Measurements from ENCODE around the gene AHCYL2. TPM values are rescaled to one million over a fixed set of nuclear protein-coding genes. Genes with fewer than 3 reads are reported as not detected.

Gene AHCYL2
- total RNA-seq, 1 experiment from 2014 or later = 20.2 TPM

- ChIA-PET POLR2A (no interaction called here), CTCF (interaction anchor here (0.5 to 2.0 kb wide), 7 partner anchors 9 to 281 kb away, joined by 3 to 16 read pairs (median 4); no protein-coding TSS in a partner anchor)
- Histone ChIP-seq H3K4me1 (ENCODE audit: control insufficient read depth, insufficient read depth, low read length) (no peaks in the 10 kb centered on the region), H3K36me3 (ENCODE audit: control insufficient read depth, insufficient read depth, low read length) (no peaks in the 10 kb centered on the region), H3K27me3 (ENCODE audit: control insufficient read depth, insufficient read depth, low read length) (no peaks in the 10 kb centered on the region), H3K4me3 (ENCODE audit: low read depth in 2 of 2, low read length in 2 of 2) (no peak overlapping the region), H3K9me3 (ENCODE audit: control insufficient read depth, insufficient read depth, low read depth, low read length) (no peaks in the 10 kb centered on the region), H3K27ac (ENCODE audit: low read length) (no peak overlapping the region)
- no TSS peak for BruUV-seq (replicated peaks)
- TF ChIP-seq CTCF (IDR thresholded peaks at IDR 0.05) = peak; percentile 82
- TF ChIP-seq, protein P1, sequence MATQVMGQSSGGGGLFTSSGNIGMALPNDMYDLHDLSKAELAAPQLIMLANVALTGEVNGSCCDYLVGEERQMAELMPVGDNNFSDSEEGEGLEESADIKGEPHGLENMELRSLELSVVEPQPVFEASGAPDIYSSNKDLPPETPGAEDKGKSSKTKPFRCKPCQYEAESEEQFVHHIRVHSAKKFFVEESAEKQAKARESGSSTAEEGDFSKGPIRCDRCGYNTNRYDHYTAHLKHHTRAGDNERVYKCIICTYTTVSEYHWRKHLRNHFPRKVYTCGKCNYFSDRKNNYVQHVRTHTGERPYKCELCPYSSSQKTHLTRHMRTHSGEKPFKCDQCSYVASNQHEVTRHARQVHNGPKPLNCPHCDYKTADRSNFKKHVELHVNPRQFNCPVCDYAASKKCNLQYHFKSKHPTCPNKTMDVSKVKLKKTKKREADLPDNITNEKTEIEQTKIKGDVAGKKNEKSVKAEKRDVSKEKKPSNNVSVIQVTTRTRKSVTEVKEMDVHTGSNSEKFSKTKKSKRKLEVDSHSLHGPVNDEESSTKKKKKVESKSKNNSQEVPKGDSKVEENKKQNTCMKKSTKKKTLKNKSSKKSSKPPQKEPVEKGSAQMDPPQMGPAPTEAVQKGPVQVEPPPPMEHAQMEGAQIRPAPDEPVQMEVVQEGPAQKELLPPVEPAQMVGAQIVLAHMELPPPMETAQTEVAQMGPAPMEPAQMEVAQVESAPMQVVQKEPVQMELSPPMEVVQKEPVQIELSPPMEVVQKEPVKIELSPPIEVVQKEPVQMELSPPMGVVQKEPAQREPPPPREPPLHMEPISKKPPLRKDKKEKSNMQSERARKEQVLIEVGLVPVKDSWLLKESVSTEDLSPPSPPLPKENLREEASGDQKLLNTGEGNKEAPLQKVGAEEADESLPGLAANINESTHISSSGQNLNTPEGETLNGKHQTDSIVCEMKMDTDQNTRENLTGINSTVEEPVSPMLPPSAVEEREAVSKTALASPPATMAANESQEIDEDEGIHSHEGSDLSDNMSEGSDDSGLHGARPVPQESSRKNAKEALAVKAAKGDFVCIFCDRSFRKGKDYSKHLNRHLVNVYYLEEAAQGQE (IDR thresholded peaks at IDR 0.05; ENCODE audit: insufficient read depth in 1 of 2, low read depth in 2 of 2, low read length in 1 of 2) = no peak
- in situ Hi-C loops (cut with HindIII; ENCODE audit: low pct_unique_long_range_greater_than_20kb, low sequenced_read_pairs) (no loop called here), intact Hi-C loops (cut with micrococcal nuclease; ENCODE audit: unreplicated experiment) (no loop called here)
- ATAC-seq = peak; percentile 94
- peak; percentile 47 for DNase-seq (ENCODE audit: low read depth, low spot score)
These were observed 151.4 kb downstream of the AHCYL2 start for GRCh38 chr7:129376076-129376777.

- ATAC-seq (no peak), DNase-seq (ENCODE audit: low read depth, low spot score) (no peak)
- TF ChIP-seq, protein P1 (IDR thresholded peaks at IDR 0.05; ENCODE audit: insufficient read depth in 1 of 2, low read depth in 2 of 2, low read length in 1 of 2) = no peak
- peak; percentile 53 for TF ChIP-seq CTCF (IDR thresholded peaks at IDR 0.05)
- intact Hi-C loops (cut with micrococcal nuclease; ENCODE audit: unreplicated experiment) (no loop called here), in situ Hi-C loops (cut with HindIII; ENCODE audit: low pct_unique_long_range_greater_than_20kb, low sequenced_read_pairs) (no loop called here)
- no peaks in the 10 kb centered on the region for H3K9me3 ChIP-seq (ENCODE audit: control insufficient read depth, insufficient read depth, low read depth, low read length)
- no peak overlapping the region for H3K4me3 ChIP-seq (ENCODE audit: low read depth in 2 of 2, low read length in 2 of 2)
- H3K27ac ChIP-seq (ENCODE audit: low read length) = no peak overlapping the region
- CTCF ChIA-PET = interaction anchor here (2.0 kb wide), 1 partner anchor 10 kb away, joined by 16 read pairs; no protein-coding TSS in a partner anchor
- BruUV-seq (replicated peaks) = no TSS peak
- no peaks in the 10 kb centered on the region for H3K4me1 ChIP-seq (ENCODE audit: control insufficient read depth, insufficient read depth, low read length)
- H3K36me3 ChIP-seq (ENCODE audit: control insufficient read depth, insufficient read depth, low read length) = no peaks in the 10 kb centered on the region
- POLR2A ChIA-PET = interaction anchor here (0.5 kb wide), 1 partner anchor 650 kb away, joined by 3 read pairs; no protein-coding TSS in a partner anchor
- H3K27me3 ChIP-seq (ENCODE audit: control insufficient read depth, insufficient read depth, low read length) = no peaks in the 10 kb centered on the region
These were observed 152.2 kb downstream of the AHCYL2 start for GRCh38 chr7:129376778-129377700.
